Islet precursor cell (in vitro differentiated cells): ENCODE data around the gene GABBR2.

Experiments used
- DNase-seq: peaks from one replicate; pipeline ENCODE4 v3.0.0-alpha.2; 2018

Gene GABBR2

DNA sequence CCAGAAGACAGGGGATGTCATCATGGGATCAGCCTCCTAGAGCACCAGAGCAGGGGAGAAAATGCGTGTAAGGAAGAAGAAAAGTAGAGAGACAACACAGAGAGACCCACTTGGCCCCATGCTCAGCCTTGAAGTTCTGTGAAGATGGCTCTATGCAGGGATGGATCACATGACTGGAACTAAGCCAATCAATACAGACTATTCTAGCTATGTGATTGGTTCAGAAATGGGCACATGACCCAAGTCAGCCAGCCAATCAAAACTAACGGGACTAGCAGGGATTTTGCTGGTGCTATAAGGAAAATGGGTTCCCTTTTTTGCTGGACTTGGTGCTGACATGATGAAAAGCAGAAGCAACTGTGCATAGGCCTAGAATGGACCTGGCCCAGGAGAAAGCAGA, 280.3 kb downstream of the GABBR2 start:
- DNase-seq, result no peak

DNA sequence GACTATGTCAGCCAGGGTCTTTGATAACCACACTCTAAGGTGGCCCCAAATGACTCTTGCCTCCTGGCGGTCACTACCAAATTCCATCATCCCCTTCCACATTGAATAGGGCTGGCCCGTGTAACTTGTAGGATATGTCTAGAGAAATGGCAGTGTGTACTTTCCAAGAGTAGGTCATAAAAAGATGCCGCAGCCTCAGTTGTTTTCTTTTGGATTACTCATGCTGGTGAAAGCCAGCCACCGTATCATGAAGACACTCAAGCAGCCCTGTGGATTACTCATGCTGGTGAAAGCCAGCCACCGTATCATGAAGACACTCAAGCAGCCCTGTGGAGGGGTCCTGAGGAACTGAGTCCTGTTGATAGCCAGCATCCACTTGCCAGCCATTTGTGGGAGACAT, 281.2 kb downstream of the GABBR2 start:
- no peak for DNase-seq

DNA sequence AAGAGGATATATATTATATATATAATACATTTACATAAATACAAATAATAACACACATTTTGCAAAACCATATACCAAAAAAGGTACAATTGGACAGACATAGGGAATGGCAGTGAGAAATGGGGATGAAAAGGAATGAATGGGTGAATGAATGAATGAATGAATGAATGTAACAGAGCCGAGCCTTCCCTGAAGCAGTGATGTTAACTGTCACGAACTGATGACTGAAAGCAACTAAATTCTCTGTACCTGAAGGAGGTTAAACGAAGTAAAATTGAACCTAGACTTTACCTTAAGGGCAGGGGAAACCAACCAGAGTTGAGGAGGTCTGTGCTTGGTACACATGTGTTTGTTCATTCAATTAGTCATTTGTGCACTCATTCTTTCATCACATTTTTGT, 283.7 kb downstream of the GABBR2 start:
- no peak for DNase-seq

DNA sequence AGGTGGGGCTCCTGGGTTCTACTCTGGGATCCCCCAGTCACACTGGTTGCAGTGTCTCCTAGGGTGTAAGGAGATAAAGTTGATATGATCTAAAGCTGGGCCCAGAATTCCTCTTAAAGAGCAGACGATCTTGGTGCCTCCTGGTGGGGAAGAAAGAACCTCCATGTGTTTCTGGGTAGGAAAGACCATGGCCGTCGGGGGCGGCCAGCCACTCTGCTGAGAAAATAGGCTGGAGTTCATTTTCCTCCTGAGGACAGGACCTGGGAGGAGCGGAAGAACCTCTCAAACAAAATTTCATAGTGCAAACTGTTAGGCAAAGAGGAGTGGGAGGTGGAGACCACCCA, 289.5 kb downstream of the GABBR2 start:
- DNase-seq, result no peak

DNA sequence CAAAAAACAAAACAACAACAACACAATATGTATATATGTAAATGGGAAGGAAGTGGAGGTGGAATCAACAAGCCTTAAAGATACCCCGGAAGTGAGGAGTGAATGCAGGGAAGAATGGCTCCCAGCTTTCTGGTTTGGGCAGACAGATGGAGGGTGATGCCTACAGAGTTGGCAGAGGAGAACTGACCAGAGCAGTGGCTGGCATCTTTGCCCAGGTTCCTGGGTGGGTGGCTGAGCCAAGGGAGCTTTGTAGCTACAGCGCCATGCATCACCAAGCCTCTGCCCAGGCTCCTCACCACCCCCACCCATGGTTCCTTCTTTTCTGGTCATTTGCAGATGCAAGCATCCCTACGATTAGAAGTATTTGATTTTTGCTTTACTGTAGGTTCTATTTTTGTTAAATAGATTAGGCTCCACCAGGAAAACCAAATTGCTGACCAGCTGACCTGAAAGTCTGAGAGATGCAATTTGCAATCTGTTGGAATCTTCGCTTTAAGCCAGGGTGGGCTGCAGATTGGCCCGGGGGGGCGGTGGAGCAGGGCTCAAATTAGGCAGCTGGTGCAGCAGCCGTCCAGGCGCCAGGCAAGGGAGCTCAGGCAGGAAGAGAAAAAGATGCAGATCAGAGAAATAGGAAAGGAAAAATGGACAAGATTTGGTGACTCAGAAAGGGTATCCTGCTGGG, 290.0 kb downstream of the GABBR2 start:
- no peak for DNase-seq

DNA sequence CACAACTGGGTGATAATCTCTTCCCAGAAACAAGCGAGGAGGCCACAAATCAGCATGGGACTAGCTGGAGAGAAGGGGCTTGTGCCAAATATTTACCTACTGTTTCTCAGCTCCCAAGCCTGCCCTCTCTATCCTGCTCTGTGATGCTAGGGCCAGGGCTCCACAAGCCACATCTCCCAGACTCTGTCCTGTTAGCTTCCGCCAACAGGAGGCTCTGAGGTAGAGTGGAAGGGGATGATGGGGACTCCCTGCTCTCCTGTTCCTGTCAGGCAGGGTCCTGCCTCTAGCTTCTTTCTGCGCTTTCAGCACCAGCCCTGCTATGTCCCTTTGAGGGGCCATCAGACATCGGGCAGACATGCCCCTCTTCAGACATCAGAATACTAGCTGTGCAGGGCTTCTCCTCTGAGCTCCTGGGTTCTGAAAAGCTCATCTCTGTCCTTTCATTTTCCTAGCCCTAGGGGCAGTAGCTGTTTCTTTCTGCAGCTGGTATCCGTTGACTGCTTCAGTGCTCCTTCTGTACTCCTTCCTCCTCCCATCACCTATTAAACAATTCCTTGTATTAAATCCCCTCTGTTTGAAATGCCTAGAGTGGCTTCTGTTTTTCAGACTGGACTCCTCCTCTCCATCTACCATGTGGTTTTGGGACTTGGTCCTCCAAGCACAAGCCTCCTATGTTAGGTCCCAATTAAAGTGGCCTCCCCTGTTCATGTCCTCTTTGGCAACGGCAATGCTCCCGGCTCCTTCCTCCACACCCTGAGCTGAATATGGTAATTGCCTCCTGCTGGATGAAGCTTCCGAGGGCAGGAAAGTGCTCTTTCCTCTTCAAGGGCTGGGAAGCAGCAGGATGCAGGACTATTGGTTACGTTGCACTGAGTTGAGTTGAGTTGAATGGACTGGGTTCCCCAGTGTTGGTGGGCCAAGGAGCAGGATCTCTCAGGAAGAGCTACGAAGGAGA, 292.2 kb downstream of the GABBR2 start:
- DNase-seq, result no peak

DNA sequence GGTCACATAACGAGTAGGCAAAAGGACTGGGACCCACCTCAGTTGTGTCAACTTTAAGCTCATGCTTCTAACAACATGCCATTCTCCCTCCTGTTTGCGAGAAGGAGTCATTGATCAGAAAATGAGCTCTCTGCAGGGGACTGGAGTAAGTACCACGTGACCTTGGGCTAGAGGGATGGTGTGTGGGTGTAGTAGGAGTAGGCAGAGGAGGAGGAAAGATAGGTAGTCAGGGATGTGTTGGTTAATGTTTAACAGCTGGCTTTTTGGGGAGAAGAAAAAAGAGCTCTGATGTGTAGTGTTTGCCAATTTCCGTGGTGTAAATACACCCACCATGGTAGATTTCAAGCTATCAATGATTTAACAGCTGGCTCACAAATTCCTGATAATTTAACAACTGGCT, 293.0 kb downstream of the GABBR2 start:
- no peak for DNase-seq

DNA sequence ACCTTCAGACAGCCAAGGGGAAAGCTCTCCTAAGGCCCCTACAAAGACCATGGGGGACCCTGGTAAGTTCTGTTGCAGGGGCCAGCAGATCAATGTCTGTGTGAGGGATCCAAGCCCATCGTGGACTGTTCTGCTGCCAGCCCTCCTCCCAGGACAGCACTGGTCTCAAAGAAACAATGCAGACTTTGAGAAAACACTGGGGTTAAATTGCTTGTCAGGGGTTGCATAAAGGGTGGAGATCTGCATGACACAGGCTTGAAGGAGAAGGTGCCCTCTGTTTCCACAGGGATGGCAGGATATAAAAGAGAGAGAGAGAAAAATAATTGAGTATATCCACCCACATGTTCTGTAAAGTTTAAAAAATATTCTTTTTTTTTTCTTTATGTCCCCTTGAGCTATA, 295.7 kb downstream of the GABBR2 start:
- DNase-seq, result no peak

DNA sequence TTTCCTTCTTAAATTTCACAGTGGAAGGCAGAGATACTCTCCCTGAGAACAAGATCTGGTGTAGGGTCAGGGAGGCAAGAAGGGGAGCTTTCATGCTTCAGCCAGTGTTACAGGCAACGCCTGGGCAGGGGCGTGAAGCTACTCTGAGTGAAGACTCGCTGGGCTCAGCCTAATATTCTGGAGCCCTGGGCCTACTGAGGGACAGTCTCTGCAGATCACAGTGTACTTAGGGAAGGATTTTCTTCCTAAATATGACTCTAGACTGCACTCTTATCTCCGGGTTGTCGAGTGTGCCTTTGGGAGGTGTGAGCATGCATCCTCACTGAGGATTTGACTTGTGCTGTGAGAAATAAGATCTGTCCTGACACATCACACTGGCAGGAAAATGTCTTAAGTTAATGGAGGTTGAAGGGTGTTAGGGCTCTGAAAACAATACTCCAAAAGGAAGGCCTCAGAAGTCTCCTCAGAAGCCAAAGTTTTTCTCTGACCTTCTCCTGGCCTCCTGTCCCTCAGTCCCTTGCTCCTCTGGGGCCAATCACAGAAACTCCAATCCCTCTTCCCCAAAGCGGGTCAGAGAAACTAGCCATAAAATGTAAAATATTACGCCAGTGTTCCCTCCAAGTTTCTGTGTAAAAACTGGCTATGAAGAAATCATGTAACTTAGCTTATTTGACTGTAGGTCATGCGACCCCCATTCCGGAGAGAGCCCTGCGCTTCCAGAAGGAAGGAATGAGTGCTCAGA, 296.5 kb downstream of the GABBR2 start:
- DNase-seq, result no peak

DNA sequence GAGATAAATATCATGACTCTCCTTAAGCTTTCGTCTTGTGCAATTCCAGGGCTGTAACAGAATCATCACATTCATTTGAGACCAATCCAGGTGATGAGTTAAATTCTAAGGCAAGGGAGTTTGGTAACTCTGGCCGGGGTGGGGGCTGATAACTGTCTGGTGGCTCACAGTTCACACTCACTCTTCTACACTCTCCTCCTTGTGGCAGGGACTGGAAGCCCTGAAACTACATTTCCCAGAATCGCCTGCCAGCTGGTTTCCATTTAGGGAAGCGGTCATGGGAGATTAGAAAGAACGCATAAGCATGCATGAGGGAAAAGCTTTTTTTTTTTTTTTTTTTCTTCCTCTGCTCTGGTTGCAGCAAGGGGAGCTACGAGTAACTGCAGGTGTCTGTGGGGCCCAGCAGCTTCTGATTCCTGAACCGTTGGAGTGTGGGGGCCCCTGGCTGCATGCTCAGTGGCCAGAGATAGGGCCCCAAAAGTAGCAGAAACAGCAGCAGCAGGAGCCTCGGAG, 298.5 kb downstream of the GABBR2 start:
- DNase-seq, result peak; percentile 72

DNA sequence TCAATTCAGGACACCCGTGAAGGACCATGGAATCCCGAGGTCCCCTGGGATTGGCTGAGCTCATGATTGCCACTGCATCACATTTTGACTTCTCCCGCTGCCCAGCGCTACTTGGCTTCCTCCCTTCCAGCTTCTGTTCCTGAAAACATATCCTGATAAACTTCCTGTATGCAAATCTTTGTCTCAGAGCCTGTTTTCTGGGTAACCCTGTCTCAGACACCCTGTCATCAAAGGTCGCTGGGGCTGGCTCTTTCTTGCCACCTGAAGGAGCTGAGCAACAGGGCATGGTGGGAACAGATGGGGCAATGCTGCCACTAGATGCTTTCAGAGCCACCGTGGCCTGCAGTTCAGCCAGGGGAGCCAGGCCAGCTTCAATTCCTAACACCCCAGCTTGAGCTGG, 299.0 kb downstream of the GABBR2 start:
- no peak for DNase-seq

DNA sequence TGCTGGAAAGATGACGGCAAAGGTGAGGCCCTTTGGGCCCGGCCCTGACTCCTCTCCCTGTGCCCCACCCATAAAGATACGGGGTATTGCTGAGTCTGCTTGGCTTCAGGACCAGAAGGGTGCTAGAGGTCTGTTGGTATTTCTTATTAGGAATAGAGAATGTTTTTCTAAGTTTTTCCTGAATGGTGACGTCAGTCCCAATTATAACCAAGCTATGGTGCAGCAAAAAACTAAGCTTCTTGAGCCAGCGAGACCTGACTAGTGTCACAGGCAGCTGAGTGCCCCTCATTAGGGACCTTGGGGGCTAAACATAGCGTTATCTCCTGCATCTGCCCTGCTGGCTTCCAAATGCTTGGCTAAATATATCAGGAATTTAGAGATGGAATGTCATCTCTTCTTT, 302.3 kb downstream of the GABBR2 start:
- DNase-seq, result no peak

DNA sequence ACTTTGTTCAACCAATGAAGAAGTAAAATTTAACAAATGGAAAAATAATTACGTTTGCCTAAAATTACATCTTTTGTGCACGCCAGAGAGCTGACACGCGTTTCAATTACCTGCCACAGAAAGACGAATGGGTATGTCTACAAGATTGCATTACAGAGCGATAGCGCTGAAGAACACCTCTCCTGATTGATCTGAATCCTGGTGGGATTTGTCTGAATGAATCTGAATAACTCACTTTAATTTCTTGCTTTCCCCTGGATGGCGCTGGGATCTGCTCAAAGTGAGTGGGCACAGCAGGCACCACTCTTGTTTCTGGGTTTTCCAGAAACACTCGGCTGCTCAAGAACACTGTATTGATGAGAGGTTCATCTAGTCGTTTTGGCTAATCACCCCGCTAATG, 304.5 kb downstream of the GABBR2 start:
- no peak for DNase-seq

DNA sequence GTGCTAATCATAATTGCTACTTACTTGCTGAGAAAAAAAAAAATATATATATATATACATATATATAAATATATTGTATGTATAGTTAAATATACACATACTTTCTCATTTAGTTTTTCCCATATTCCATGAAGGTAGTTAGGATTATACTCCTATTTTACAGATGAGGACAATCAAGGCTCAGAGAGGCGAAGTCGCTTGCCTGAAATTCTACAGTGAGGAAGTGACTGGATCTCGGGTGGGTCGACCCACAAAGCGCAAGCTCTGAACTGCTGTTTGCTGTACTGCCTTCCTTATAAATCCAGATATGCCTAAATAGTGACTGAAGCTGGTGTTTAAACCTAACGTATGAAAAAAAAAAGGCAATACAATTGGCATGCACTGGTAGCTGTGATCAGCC, 305.0 kb downstream of the GABBR2 start:
- DNase-seq, result no peak

DNA sequence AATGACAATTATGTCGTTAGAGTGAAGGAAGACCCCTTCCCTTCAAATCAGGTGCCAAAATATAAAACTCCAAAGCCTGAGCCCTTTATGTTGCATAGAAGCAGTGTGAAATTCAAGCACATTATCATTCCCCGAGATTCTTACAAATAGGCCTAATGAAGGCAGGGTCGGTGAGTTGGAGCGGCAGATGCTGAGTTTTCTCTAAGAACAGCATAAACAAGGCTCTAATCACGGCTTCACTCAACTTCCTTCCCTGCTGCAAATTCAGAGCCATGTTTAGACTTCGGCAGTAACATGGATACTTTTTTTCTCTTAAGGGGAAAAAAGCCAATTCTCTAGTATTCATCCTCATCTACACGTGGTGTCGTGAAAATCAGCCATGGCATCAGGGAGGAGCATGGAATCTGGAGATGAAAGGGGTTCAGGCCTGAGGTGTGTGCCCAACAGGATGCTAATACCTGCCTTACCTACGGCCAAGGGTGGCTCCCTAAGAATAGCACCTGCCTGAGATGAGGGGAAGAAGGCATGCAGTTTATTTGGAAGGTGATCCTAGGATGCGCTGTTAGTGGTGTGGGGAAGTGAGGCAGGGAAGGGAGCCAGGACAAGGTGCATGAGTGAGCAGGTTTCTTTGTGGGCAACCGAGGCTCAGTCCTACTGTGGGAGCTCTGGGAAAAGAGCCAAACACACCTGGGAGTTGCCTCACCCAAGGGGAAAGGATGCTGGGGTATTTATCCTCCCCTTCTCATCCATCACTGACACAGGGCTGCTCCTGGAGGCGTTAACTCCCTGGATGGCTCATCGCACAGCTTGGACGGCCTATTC, 306.5 kb downstream of the GABBR2 start:
- DNase-seq, result no peak

DNA sequence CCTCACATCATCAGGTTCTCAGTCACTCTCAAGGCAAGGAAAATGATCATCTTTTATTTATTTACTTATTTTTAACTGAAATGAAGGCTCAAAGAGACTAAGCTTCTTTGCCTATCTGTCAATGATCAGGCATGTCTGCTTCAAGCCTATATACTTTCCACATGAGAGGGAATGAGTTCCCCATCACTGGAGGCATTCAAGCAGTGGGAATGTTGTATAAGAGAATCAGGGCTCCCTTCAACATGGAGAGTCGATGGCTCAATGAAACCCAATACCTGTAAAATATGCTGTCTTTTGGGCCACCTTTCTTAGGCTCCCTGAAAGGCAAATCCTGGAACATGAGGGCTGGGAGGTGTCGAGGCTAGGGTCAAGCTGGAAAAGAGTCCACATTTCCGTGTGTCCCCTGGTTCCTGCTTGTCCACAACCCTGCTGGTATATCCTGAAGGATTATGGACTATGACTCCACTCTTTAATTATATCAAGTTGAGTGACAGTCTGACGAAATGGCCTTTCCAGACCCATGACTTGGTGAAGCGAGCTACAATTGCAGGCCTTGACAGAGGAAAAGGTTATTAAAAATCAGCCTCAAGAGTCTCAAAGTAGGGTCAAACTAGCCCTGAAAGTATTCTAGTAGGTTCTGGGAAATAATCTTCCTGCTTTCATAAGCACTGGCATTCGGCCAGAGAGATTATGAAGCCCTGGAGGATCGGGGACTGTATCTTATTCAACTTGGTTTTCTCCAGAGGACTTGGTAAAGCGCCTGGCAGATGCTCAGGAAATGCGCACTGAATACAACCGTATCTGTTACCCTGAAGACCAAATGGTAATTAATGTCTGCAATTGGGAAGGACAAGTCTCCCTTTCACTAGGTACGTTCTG, 307.4 kb downstream of the GABBR2 start:
- DNase-seq, result no peak

DNA sequence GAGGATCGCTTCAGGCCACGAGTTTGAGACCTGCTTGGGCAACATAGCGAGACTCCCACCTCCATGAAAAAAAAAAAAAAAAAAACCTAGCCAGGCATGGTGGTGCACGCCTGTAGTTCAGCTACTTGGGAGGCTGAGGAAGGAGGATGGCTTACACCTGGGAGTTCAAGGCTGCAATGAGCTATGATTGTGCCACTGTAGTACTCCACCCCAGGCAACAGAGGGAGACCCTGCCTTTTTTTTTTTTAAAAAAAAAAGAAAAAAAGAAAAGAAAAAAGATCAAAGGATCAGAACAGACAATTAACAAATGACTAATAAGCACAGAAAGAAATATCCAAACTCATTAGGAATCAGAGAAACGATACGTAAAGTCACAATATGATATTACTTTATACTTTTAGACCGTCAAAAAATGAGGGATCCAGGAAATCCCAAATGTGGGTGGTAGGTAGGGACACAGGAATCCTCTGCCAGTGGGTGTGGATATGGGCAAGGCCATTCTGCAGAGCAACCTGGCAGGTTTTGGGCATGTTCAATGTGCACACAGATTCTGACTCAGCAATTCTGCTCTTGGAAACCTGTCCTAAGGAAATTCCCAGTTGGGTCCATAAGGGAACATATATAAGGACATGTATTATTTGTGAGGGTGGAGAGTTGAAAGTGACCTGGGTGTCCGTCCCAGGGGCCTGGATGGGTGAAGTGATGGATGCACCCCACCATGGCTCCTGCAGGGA, 308.6 kb downstream of the GABBR2 start:
- DNase-seq, result no peak

DNA sequence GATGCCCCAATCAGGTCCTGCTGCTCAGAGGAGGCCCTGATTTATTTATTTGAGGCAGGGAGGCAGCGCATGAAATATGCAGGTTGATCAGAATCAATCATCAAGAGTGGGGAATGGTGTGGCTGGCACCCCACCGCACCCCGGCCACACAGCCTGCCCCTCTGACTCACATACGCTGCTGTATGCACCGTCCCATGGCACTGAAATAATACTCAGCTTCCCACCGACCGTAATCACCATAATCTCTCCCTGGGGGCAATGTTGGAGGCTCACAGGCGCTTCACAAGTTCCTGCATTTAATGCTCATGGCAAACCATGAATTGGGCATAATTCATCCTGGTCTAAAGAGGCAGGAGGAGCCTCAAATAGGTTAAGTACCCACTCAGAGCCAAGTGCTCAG, 312.1 kb downstream of the GABBR2 start:
- DNase-seq, result no peak

DNA sequence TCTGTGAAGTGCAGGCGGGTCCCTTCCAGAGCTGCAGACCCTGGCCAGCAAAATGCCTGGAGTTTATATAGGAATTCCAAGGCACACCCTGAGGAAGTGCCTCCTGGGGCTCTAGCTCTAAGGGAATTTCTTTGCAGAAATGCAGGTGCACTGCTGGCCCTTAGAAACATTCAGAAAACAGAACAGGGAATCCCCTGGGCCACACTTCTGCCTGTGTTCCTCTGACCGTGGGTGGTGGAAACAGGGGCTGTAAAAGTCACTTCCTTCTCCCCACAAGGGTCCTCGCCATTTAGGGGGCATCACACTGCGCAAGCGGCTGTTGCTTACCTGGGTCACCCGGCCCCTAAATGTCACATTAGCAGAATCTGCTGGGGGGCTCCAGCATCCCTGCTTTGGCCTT, 312.5 kb downstream of the GABBR2 start:
- DNase-seq, result no peak

DNA sequence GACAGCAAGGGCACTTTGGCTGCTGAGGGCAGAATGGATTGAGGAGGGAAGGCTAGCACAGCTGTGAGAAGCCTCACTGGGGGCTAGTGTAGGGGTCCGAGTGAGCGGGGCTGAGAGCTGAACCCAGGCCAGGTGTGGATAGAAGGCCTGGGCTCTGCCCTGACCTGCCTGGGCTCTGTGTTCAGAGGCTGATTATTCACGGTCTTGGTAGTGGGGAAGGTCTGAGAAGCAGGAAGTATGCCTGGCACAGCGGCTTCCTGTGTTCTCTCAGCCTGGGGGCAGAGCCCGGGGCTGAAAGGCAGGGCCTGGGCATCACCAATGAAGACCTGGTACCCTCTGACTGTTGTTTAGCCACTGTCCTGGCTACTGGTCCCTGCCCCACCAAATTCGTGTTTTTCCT, 316.9 kb downstream of the GABBR2 start:
- DNase-seq, result no peak

DNA sequence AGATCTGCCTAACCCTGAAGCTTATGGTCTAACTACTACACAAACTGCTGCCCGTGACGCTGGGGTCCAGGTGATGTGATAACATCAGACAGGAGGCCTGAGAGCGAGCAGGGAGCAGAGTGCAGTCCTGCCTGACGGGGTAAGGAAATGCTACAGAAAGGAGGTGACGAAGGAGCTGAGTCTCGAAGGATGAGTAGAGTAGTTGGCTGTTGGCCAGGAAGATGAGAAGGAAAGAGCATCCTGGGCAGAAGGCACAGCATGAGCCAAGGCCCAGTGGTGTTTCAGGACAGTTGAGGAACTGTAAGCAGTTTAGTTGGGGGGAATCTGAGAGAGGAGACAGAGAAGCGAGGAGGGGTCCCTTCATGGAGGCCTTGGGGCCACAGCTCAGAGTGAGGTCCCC, 317.3 kb downstream of the GABBR2 start:
- no peak for DNase-seq
